Stimulated activated CD8-positive, alpha-beta memory T cell treated with anti-CD3 and anti-CD28 coated beads, Interleukin-12 subunit alpha, Interleukin-12 subunit beta, amount 100 ng/mL, for 24 hours (primary cell): ENCODE data around the gene MAGOHB.

Experiments
- DNase-seq: peaks from one replicate; pipeline ENCODE4 v3.0.0-alpha.2; 2020; ENCODE audit errors: extremely low read depth

MAGOHB gene

GRCh38 chr12:10554756-10555481, 58.5 kb downstream of the MAGOHB start:
- no peak for DNase-seq

- DNase-seq: no peak
Observed at GRCh38 chr12:10554228-10554755, 59.1 kb downstream of the MAGOHB start.
